NCI-H446 treated with DMSO at 0.1 percent for 48 hours (cell line): ENCODE measurements around the gene SLC17A8.
"Not testable (repeated sequence)": the region's sequence is repeated elsewhere in the genome, so short reads cannot be mapped to it uniquely, and the experiment has no call there.

ENCODE experiments used
- DNase-seq: peaks from one replicate; lab custom pipeline; 2025; lab: John Stamatoyannopoulos, UW

Gene SLC17A8

GRCh38 chr12:100356644-100357223 lies at the start of gene SLC17A8:
SLC17A8 (plus strand) TSS chr12:100357074; CDS start chr12:100357392, 318 bp downstream.
- no peak for DNase-seq

GRCh38 chr12:100308138-100308537 lies 48.7 kb upstream of the SLC17A8 start:
- DNase-seq = not testable (repeated sequence)

GRCh38 chr12:100311317-100311716 lies 45.6 kb upstream of the SLC17A8 start:
- DNase-seq = no peak

GRCh38 chr12:100317371-100317770 lies 39.5 kb upstream of the SLC17A8 start:
- DNase-seq = no peak

- DNase-seq = no peak
Measured at GRCh38 chr12:100324498-100324897, 32.4 kb upstream of the SLC17A8 start.

GRCh38 chr12:100326208-100326607 lies 30.7 kb upstream of the SLC17A8 start:
- DNase-seq = no peak

- DNase-seq = no peak
Measured at GRCh38 chr12:100329800-100330199, 27.1 kb upstream of the SLC17A8 start.

- DNase-seq = no peak
Measured at GRCh38 chr12:100331871-100332270, 25.0 kb upstream of the SLC17A8 start.

GRCh38 chr12:100332852-100333251 lies 24.0 kb upstream of the SLC17A8 start:
- no peak for DNase-seq

GRCh38 chr12:100337299-100337698 lies 19.6 kb upstream of the SLC17A8 start:
- no peak for DNase-seq

- no peak for DNase-seq
Measured at GRCh38 chr12:100337727-100338126, 19.1 kb upstream of the SLC17A8 start.

- DNase-seq = no peak
Measured at GRCh38 chr12:100339071-100339470, 17.8 kb upstream of the SLC17A8 start.

- DNase-seq = not testable (repeated sequence)
Measured at GRCh38 chr12:100342897-100343296, 14.0 kb upstream of the SLC17A8 start.

GRCh38 chr12:100344351-100344750 lies 12.5 kb upstream of the SLC17A8 start:
- DNase-seq = not testable (repeated sequence)

- DNase-seq = no peak
Measured at GRCh38 chr12:100345020-100345767, 11.7 kb upstream of the SLC17A8 start.

GRCh38 chr12:100346660-100347059 lies 10.2 kb upstream of the SLC17A8 start:
- no peak for DNase-seq

- DNase-seq = peak; percentile 4
Measured at GRCh38 chr12:100348657-100349454, 8.0 kb upstream of the SLC17A8 start.

- no peak for DNase-seq
Measured at GRCh38 chr12:100359248-100359647, 2.4 kb downstream of the SLC17A8 start.

GRCh38 chr12:100359822-100360221 lies 2.9 kb downstream of the SLC17A8 start:
- no peak for DNase-seq

- DNase-seq = no peak
Measured at GRCh38 chr12:100360450-100360849, 3.6 kb downstream of the SLC17A8 start.

- no peak for DNase-seq
Measured at GRCh38 chr12:100364324-100364723, 7.5 kb downstream of the SLC17A8 start.

- DNase-seq = no peak
Measured at GRCh38 chr12:100365411-100365810, 8.5 kb downstream of the SLC17A8 start.

- no peak for DNase-seq
Measured at GRCh38 chr12:100368066-100368465, 11.2 kb downstream of the SLC17A8 start.
